Esophagus muscularis mucosa (tissue), 4 donors: Measurements from ENCODE around the gene SNAPC3. TPM values are rescaled to one million over a fixed set of nuclear protein-coding genes. Genes with fewer than 3 reads are reported as not detected.
"Not testable (repeated sequence)": the region's sequence is repeated elsewhere in the genome, so short reads cannot be mapped to it uniquely, and the experiment has no call there.

Source experiments
- DNase-seq: peaks from one replicate; pipeline ENCODE4 v3.0.0-alpha.2; 2017; ENCODE audit errors: extremely low spot score
- H3K27ac ChIP-seq, 4 donors: fragments of 200-600 bp; sonication (generic); replicated peaks in 1 of 4; 1 replicate in 3 of 4; 2 replicates in 1 of 4; pipeline ENCODE4 v1.5.1; 2016 to 2019; ENCODE audit warnings: mild to moderate bottlenecking in 1 of 4
- H3K27me3 ChIP-seq, 4 donors: fragments of 200-600 bp; sonication (generic); one replicate each; pipeline versions ENCODE4 v1.5.1 to v1.6.0; 2016 to 2019
- H3K36me3 ChIP-seq, 4 donors: fragments of 200-600 bp; sonication (generic); one replicate each; pipeline ENCODE4 v1.5.1; 2016 to 2019
- H3K4me1 ChIP-seq, 4 donors: fragments of 200-600 bp; sonication (generic); one replicate each; pipeline ENCODE4 v1.5.1; 2016 to 2019
- H3K4me3 ChIP-seq, 4 donors: fragments of 200-600 bp; sonication (generic); 1 replicate in 2 of 4; 2 replicates in 2 of 4; pipeline ENCODE4 v1.5.1; 2016 to 2019; ENCODE audit warnings: mild to moderate bottlenecking in 4 of 4, moderate library complexity in 1 of 4
- H3K9me3 ChIP-seq, 4 donors: fragments of 200-600 bp; sonication (generic); 1 replicate in 3 of 4; 2 replicates in 1 of 4; pipeline ENCODE4 v1.5.1; 2016 to 2019
- CTCF ChIP-seq, 3 experiments: fragments of 200-600 bp in 2 of 3; fragments of 450-650 bp in 1 of 3; sonication (generic) in 2 of 3; IDR thresholded peaks; one replicate each; pipeline ENCODE4 v1.5.1; 2017 to 2019; ENCODE audit warnings: antibody characterized with exemption in 3 of 3, mild to moderate bottlenecking in 2 of 3, moderate library complexity in 1 of 3
- EP300 ChIP-seq: sonication (generic); formaldehyde crosslinking; IDR thresholded peaks from one replicate; pipeline ENCODE4 v1.6.1; 2017; ENCODE audit warnings: antibody characterized with exemption
- POLR2A ChIP-seq: fragments of 450-650 bp; IDR thresholded peaks from one replicate; pipeline ENCODE4 v1.6.1; 2017; ENCODE audit warnings: antibody characterized with exemption, moderate library complexity, mild to moderate bottlenecking, low read depth
- POLR2AphosphoS5 ChIP-seq, 2 donors: sonication (generic); formaldehyde crosslinking; IDR thresholded peaks; one replicate each; pipeline ENCODE4 v1.6.1; 2017; ENCODE audit warnings: antibody characterized with exemption in 2 of 2
- WGBS: methylation state at CpG from one replicate; pipeline ENCODE4 v1.1.5; 2018; 5-methylcytosine and 5-hydroxymethylcytosine counted together
- intact Hi-C: fragments of 100-400 bp; cut with DNase I; formaldehyde crosslinking; loops from one replicate; pipeline ENCODE4 v1.15.1; 2023
- total RNA-seq, 4 donors: library from RNA; depleted of rRNA; stranded (reverse); fragments of >200 nt; gene quantifications; one replicate each; pipeline versions ENCODE4 v1.1.0 to v1.2.1, GENCODE V29; 2016

Gene SNAPC3
- total RNA-seq, 4 donors from 2014 or later = 26.3 to 38.8 (median 34.6) TPM

- no peak for TF ChIP-seq POLR2A
- no peak for TF ChIP-seq POLR2AphosphoS5 (IDR thresholded peaks at IDR 0.05)
- no peak for TF ChIP-seq CTCF (IDR thresholded peaks at IDR 0.05)
- TF ChIP-seq EP300 = no peak
- intact Hi-C loops = loop anchor here (10.0 kb wide), 1 partner anchor 49 kb away; no protein-coding TSS in a partner anchor
- Histone ChIP-seq H3K36me3 (peaks cover 7 to 32% (median 18%) of the 10 kb centered on the region in 4 donors), H3K27me3 (no peaks in the 10 kb centered on the region), H3K27ac (no peak overlapping the region), H3K4me3 (no peak overlapping the region), H3K9me3 (no peaks in the 10 kb centered on the region), H3K4me1 (peaks cover 40 to 53% (median 49%) of the 10 kb centered on the region in 4 donors)
- no peak for DNase-seq
- WGBS = 96% methylated on average over 8 of the region's 8 CpGs
These were observed 3.3 kb downstream of the SNAPC3 start for GRCh38 chr9:15426019-15426418.

- H3K36me3 ChIP-seq = peaks cover 7 to 36% (median 18%) of the 10 kb centered on the region in 4 donors
- peaks cover 45 to 50% (median 47%) of the 10 kb centered on the region in 4 donors for H3K4me1 ChIP-seq
- not testable (repeated sequence) for H3K4me3 ChIP-seq, DNase-seq, H3K27me3 ChIP-seq, H3K9me3 ChIP-seq, H3K27ac ChIP-seq
- 99% methylated on average over 7 of the region's 7 CpGs for WGBS
- intact Hi-C loops = loop anchor here (10.0 kb wide), 1 partner anchor 47 kb away; no protein-coding TSS in a partner anchor
These were observed 5.0 kb downstream of the SNAPC3 start for GRCh38 chr9:15427702-15428101.

DNA sequence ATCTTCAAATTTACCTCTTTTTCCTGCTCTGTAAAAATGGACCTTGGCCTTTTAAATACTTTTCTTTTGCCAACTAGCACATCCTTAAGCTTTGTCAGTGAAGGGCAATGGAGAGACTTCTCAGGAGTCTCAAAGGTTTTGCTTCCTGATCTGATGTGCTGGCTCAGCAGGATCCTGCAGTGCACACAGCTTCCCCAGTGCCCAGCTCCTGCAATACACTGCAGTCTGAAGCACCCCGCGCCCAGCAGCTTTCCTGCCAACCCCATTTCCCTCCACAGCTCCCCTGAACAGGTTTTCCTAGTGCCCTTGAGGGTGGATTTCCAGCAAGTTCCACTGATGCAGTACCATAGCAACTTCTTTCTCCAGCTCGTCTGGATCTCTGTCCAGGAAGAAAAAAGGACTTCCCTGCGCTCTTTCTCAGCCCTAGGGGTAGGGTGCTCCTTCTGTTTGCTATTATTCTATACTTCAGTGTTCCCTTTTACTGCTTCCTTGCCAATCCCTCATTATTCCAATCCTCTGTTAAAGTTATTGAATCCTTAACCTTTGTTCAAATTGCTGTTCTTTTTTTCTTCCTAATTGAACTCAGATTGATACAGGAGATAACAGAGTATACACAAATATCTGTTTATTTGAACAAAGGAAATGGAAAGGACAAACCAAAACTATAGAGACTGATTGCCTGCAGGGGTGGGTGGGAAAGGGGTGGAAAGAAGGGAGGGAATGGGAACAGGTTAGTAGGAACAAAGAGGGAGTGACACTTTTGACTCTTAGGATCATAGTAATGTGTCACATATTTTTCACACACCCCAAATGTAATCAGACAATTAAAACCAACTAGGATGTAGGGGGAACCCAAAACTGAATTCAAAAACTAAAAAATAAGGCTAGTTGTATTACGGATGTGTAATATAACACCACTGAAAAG lies 8.5 kb downstream of the SNAPC3 start:
- no peak overlapping the region for H3K27ac ChIP-seq
- no peak for TF ChIP-seq EP300
- no peak for TF ChIP-seq POLR2AphosphoS5 (IDR thresholded peaks at IDR 0.05)
- TF ChIP-seq POLR2A = no peak
- no peak for TF ChIP-seq CTCF (IDR thresholded peaks at IDR 0.05)

GRCh38 chr9:15433191-15433590 lies 10.5 kb downstream of the SNAPC3 start:
- H3K4me1 ChIP-seq = peaks cover 11 to 24% (median 15%) of the 10 kb centered on the region in 4 donors
- TF ChIP-seq POLR2A (no peak), CTCF (IDR thresholded peaks at IDR 0.05) (no peak), EP300 (no peak), POLR2AphosphoS5 (IDR thresholded peaks at IDR 0.05) (no peak)
- no peaks in the 10 kb centered on the region for H3K9me3 ChIP-seq
- intact Hi-C loops = no loop called here
- no peak overlapping the region for H3K4me3 ChIP-seq
- H3K27me3 ChIP-seq = no peaks in the 10 kb centered on the region
- H3K36me3 ChIP-seq = peaks cover 6 to 42% (median 14%) of the 10 kb centered on the region in 4 donors
- H3K27ac ChIP-seq = no peak overlapping the region
- 82% methylated on average over 4 of the region's 4 CpGs for WGBS
- DNase-seq = no peak

More for the DNA sequence above, 8.5 kb downstream of the SNAPC3 start:
- Histone ChIP-seq H3K9me3 (no peaks in the 10 kb centered on the region), H3K4me1 (peaks cover 16 to 35% (median 21%) of the 10 kb centered on the region in 4 donors), H3K36me3 (peaks cover 6 to 41% (median 15%) of the 10 kb centered on the region in 4 donors), H3K4me3 (no peak overlapping the region), H3K27me3 (no peaks in the 10 kb centered on the region)
- no peak for DNase-seq
- intact Hi-C loops = no loop called here
- WGBS = 64% methylated on average over 5 of the region's 5 CpGs

- no peak for TF ChIP-seq CTCF (IDR thresholded peaks at IDR 0.05)
- TF ChIP-seq POLR2AphosphoS5 (IDR thresholded peaks at IDR 0.05) = no peak
- TF ChIP-seq POLR2A = no peak
- no peak for TF ChIP-seq EP300
- DNase-seq = no peak
- Histone ChIP-seq H3K27ac (no peak overlapping the region), H3K4me3 (no peak overlapping the region), H3K9me3 (no peaks in the 10 kb centered on the region), H3K27me3 (no peaks in the 10 kb centered on the region), H3K36me3 (peaks cover 6 to 42% (median 14%) of the 10 kb centered on the region in 4 donors), H3K4me1 (peaks cover 11 to 24% (median 15%) of the 10 kb centered on the region in 4 donors)
- WGBS = 90% methylated on average over 3 of the region's 3 CpGs
- intact Hi-C loops = no loop called here
These were observed 11.0 kb downstream of the SNAPC3 start for GRCh38 chr9:15433661-15434060.
